Breast epithelium (tissue), 4 donors: ENCODE data around the gene ACVR1. TPM values are rescaled to one million over a fixed set of nuclear protein-coding genes. Genes with fewer than 3 reads are reported as not detected.
A peak's percentile ranks its signal among the peaks of the same experiment; 100 is the strongest.

Experiments used
- DNase-seq, 2 donors: peaks; one replicate each; pipeline ENCODE4 v3.0.0-alpha.2; 2019; ENCODE audit warnings: low spot score in 2 of 2
- H3K27ac ChIP-seq, 2 donors: fragments of 200-600 bp; sonication (generic) in 1 of 2; one replicate each; pipeline ENCODE4 v1.5.1; 2016 to 2019; ENCODE audit warnings: mild to moderate bottlenecking in 1 of 2
- H3K27me3 ChIP-seq, 2 donors: fragments of 200-600 bp; sonication (generic) in 1 of 2; one replicate each; pipeline versions ENCODE4 v1.5.1 to v1.6.0; 2017 to 2019; ENCODE audit warnings: control low read depth in 1 of 2, mild to moderate bottlenecking in 1 of 2
- H3K36me3 ChIP-seq: fragments of 200-600 bp; one replicate; pipeline ENCODE4 v1.5.1; 2019
- H3K4me1 ChIP-seq, 2 donors: fragments of 200-600 bp; sonication (generic); one replicate each; pipeline ENCODE4 v1.5.1; 2016 to 2019; ENCODE audit warnings: control low read depth in 1 of 2
- H3K4me3 ChIP-seq, 3 donors: fragments of 200-600 bp; sonication (generic); 1 replicate in 2 of 3; 2 replicates in 1 of 3; pipeline ENCODE4 v1.5.1; 2016 to 2019; ENCODE audit warnings: mild to moderate bottlenecking in 3 of 3, moderate library complexity in 2 of 3
- H3K9me3 ChIP-seq, 2 donors: fragments of 200-600 bp; sonication (generic) in 1 of 2; one replicate each; pipeline ENCODE4 v1.5.1; 2016 to 2019; ENCODE audit warnings: control low read depth in 1 of 2
- CTCF ChIP-seq, 3 donors: fragments of 450-650 bp; IDR thresholded peaks; one replicate each; pipeline ENCODE4 v1.5.1; 2016 to 2017; ENCODE audit warnings: antibody characterized with exemption in 3 of 3, mild to moderate bottlenecking in 3 of 3, moderate library complexity in 3 of 3
- POLR2A ChIP-seq: fragments of 450-650 bp; IDR thresholded peaks from one replicate; pipeline ENCODE4 v1.6.1; 2016; ENCODE audit warnings: antibody characterized with exemption, mild to moderate bottlenecking, moderate library complexity
- POLR2AphosphoS5 ChIP-seq, 3 donors: sonication (generic); formaldehyde crosslinking; IDR thresholded peaks; one replicate each; pipeline ENCODE4 v1.6.1; 2017; ENCODE audit warnings: antibody characterized with exemption in 3 of 3
- intact Hi-C: fragments of 100-400 bp; cut with DNase I; formaldehyde crosslinking; loops from one replicate; pipeline ENCODE4 v1.15.1; 2023; ENCODE audit warnings: low total_unique reads
- total RNA-seq, 3 donors: library from RNA; depleted of rRNA; stranded (reverse); fragments of >200 nt; gene quantifications; one replicate each; pipeline ENCODE4 v1.1.0, GENCODE V29; 2016

Gene ACVR1
- total RNA-seq, 3 donors from 2014 or later: 31.5 to 45.4 (median 32.8) TPM

GRCh38 chr2:157857881-157858280, 18.2 kb downstream of the ACVR1 start:
- TF ChIP-seq POLR2A (no peak), POLR2AphosphoS5 (IDR thresholded peaks at IDR 0.05) (no peak), CTCF (IDR thresholded peaks at IDR 0.05) (no peak)
- Histone ChIP-seq H3K4me1 (no peaks in the 10 kb centered on the region), H3K36me3 (no peaks in the 10 kb centered on the region), H3K9me3 (no peaks in the 10 kb centered on the region), H3K27me3 (no peaks in the 10 kb centered on the region), H3K27ac (peak overlapping the region in 1 of 2 donors; percentile 43), H3K4me3 (no peak overlapping the region)
- DNase-seq: no peak
- intact Hi-C loops: no loop called here

GRCh38 chr2:157856187-157856515, 20.0 kb downstream of the ACVR1 start:
- Histone ChIP-seq H3K27ac (no peak overlapping the region), H3K9me3 (no peaks in the 10 kb centered on the region), H3K4me1 (no peaks in the 10 kb centered on the region), H3K4me3 (no peak overlapping the region), H3K27me3 (no peaks in the 10 kb centered on the region), H3K36me3 (no peaks in the 10 kb centered on the region)
- intact Hi-C loops: no loop called here
- DNase-seq: no peak
- TF ChIP-seq CTCF (IDR thresholded peaks at IDR 0.05): no peak
- no peak for TF ChIP-seq POLR2A
- TF ChIP-seq POLR2AphosphoS5 (IDR thresholded peaks at IDR 0.05): no peak

- no peaks in the 10 kb centered on the region for H3K36me3 ChIP-seq
- TF ChIP-seq CTCF (IDR thresholded peaks at IDR 0.05) (no peak), POLR2A (no peak), POLR2AphosphoS5 (IDR thresholded peaks at IDR 0.05) (no peak)
- no peaks in the 10 kb centered on the region for H3K27me3 ChIP-seq
- no peaks in the 10 kb centered on the region for H3K9me3 ChIP-seq
- no peak overlapping the region for H3K27ac ChIP-seq
- no peaks in the 10 kb centered on the region for H3K4me1 ChIP-seq
- no peak for DNase-seq
- H3K4me3 ChIP-seq: no peak overlapping the region
- intact Hi-C loops: no loop called here
Observed at GRCh38 chr2:157853820-157854219, 22.3 kb downstream of the ACVR1 start.

- Histone ChIP-seq H3K9me3 (no peaks in the 10 kb centered on the region), H3K27ac (no peak overlapping the region), H3K27me3 (no peaks in the 10 kb centered on the region), H3K4me3 (no peak overlapping the region), H3K36me3 (no peaks in the 10 kb centered on the region), H3K4me1 (no peaks in the 10 kb centered on the region)
- TF ChIP-seq POLR2A (no peak), POLR2AphosphoS5 (IDR thresholded peaks at IDR 0.05) (no peak), CTCF (IDR thresholded peaks at IDR 0.05) (no peak)
- intact Hi-C loops: no loop called here
- DNase-seq: no peak
Observed at GRCh38 chr2:157853211-157853610, 22.9 kb downstream of the ACVR1 start.

GRCh38 chr2:157849591-157849990, 26.5 kb downstream of the ACVR1 start:
- H3K4me3 ChIP-seq: no peak overlapping the region
- intact Hi-C loops: no loop called here
- H3K9me3 ChIP-seq: no peaks in the 10 kb centered on the region
- TF ChIP-seq POLR2AphosphoS5 (IDR thresholded peaks at IDR 0.05) (no peak), POLR2A (no peak), CTCF (IDR thresholded peaks at IDR 0.05) (no peak)
- no peaks in the 10 kb centered on the region for H3K4me1 ChIP-seq
- peak overlapping the region in 1 of 2 donors; percentile 14 for H3K27ac ChIP-seq
- no peaks in the 10 kb centered on the region for H3K27me3 ChIP-seq
- no peak for DNase-seq
- no peaks in the 10 kb centered on the region for H3K36me3 ChIP-seq
